Hepatocyte (in vitro differentiated cells): ENCODE data around the gene LILRA5.

Experiments
- CTCF ChIP-seq: fragments of 200-600 bp; sonication (generic); IDR thresholded peaks from 2 replicates; pipeline ENCODE4 v1.5.1; 2016; ENCODE audit warnings: antibody characterized with exemption, mild to moderate bottlenecking; ENCODE audit not compliant: poor library complexity
- EZH2 ChIP-seq: fragments of 200-600 bp; sonication (generic); IDR thresholded peaks from 2 replicates; pipeline ENCODE4 v1.6.1; 2016; ENCODE audit warnings: antibody characterized with exemption, mild to moderate bottlenecking, borderline replicate concordance
- EZH2phosphoT487 ChIP-seq: fragments of 200-600 bp; sonication (generic); IDR thresholded peaks from one replicate; pipeline ENCODE4 v1.6.1; 2018; ENCODE audit warnings: antibody characterized with exemption, mild to moderate bottlenecking, low read depth, moderate library complexity; ENCODE audit not compliant: unreplicated experiment, severe bottlenecking

DNA sequence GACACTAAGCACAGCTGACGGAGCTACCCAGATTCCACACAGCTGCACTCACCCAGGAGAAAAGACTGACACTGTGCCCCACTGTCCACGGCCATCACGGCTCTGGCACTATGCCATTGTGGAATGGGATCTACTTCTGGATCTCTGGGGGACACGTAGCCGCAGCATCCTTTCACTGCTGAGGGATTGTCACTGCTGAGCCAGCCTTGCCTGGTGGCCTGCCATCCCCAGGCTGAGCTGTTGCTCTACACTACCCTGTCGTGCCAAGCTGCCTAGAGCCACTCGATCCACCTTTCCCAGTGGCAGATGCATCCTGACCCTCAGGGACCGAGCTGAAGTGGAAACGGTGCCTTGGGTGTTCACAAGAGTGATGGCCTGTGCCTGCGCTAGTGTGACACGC lies 50.9 kb downstream of the LILRA5 start:
- TF ChIP-seq CTCF (no peak), EZH2phosphoT487 (no peak), EZH2 (no peak)
